BJ (cell line): Measurements from ENCODE around the gene TAF4B. TPM values are rescaled to one million over a fixed set of nuclear protein-coding genes. Genes with fewer than 3 reads are reported as not detected.

Experiments used
- CTCF ChIA-PET: fragments of 350-600 bp; formaldehyde crosslinking; extraction: SDS; loops from one replicate; lab custom pipeline; 2021; ENCODE audit warnings: antibody characterized with exemption, inconsistent platforms; lab: Yijun Ruan, JAX
- POLR2A ChIA-PET: fragments of 300-600 bp; sonication (Branson Sonifier 250); formaldehyde crosslinking; extraction: SDS; loops from one replicate; lab custom pipeline; 2021; ENCODE audit warnings: antibody characterized with exemption; lab: Charles Lee
- DNase-seq: peaks from one replicate; pipeline ENCODE4 v3.0.0-alpha.2; 2011; ENCODE audit warnings: low read depth
- H3K27me3 ChIP-seq: 2 replicates; pipeline ENCODE4 v1.6.0; 2011; ENCODE audit warnings: low read length; ENCODE audit not compliant: control insufficient read depth, insufficient read depth
- H3K36me3 ChIP-seq: 2 replicates; pipeline ENCODE4 v1.5.1; 2011; ENCODE audit warnings: low read length; ENCODE audit not compliant: control insufficient read depth, insufficient read depth
- H3K4me3 ChIP-seq: 2 replicates; pipeline ENCODE4 v1.5.1; 2011; ENCODE audit warnings: low read depth, mild to moderate bottlenecking, control low read depth, low read length
- CTCF ChIP-seq: IDR thresholded peaks from 2 replicates; pipeline ENCODE4 v1.5.1; 2011; ENCODE audit warnings: low read depth, mild to moderate bottlenecking, control low read depth, inconsistent platforms, low read length, moderate library complexity; ENCODE audit not compliant: insufficient read depth
- polyA plus RNA-seq: library from polyadenylated mRNA; depleted of rRNA; stranded (reverse); fragments of >200 nt; gene quantifications from 2 replicates; pipeline ENCODE4 v1.2.3, GENCODE V29; 2011

The TAF4B gene
- polyA plus RNA-seq, 1 experiment: 1.1 TPM

- ChIA-PET CTCF (interaction anchor here (1.4 kb wide), 1 partner anchor 17 kb away, joined by 3 read pairs; no protein-coding TSS in a partner anchor), POLR2A (no interaction called here)
- no peak for TF ChIP-seq CTCF
- Histone ChIP-seq H3K4me3 (no peak overlapping the region), H3K36me3 (no peaks in the 10 kb centered on the region), H3K27me3 (peaks cover 2% of the 10 kb centered on the region; the same call in 1 of the 2 replicates)
- no peak for DNase-seq
Measured at GRCh38 chr18:26422472-26423162, 196.4 kb downstream of the TAF4B start.

GRCh38 chr18:26424428-26425147 is 198.3 kb downstream of the TAF4B start:
- DNase-seq: no peak
- Histone ChIP-seq H3K4me3 (no peak overlapping the region), H3K36me3 (no peaks in the 10 kb centered on the region), H3K27me3 (peaks cover 2% of the 10 kb centered on the region; the same call in 1 of the 2 replicates)
- ChIA-PET POLR2A (no interaction called here), CTCF (interaction anchor here (1.0 to 1.6 kb wide), 2 partner anchors 15 to 49 kb away, joined by 3 read pairs; no protein-coding TSS in a partner anchor)
- TF ChIP-seq CTCF: no peak

GRCh38 chr18:26425148-26425531 is 198.9 kb downstream of the TAF4B start:
- peaks cover 2% of the 10 kb centered on the region; the same call in 1 of the 2 replicates for H3K27me3 ChIP-seq
- DNase-seq: no peak
- H3K36me3 ChIP-seq: no peaks in the 10 kb centered on the region
- TF ChIP-seq CTCF: no peak
- ChIA-PET CTCF (interaction anchor here (1.3 to 1.6 kb wide), 2 partner anchors 11 to 15 kb away, joined by 3 read pairs; no protein-coding TSS in a partner anchor), POLR2A (no interaction called here)
- H3K4me3 ChIP-seq: no peak overlapping the region

- Histone ChIP-seq H3K4me3 (no peak overlapping the region), H3K36me3 (no peaks in the 10 kb centered on the region), H3K27me3 (no peaks in the 10 kb centered on the region)
- no peak for TF ChIP-seq CTCF
- POLR2A ChIA-PET: interaction anchor here (0.6 kb wide), 1 partner anchor 117 kb away, joined by 5 read pairs; no protein-coding TSS in a partner anchor
- peak; percentile 39 for DNase-seq
- CTCF ChIA-PET: no interaction called here
Measured at GRCh38 chr18:26429535-26430226, 203.4 kb downstream of the TAF4B start.
